CD4-positive, alpha-beta T cell treated with Interferon gamma for 1 hour (primary cell): Measurements from ENCODE around the gene GPI.
A peak's percentile ranks its signal among the peaks of the same experiment; 100 is the strongest.
"Not testable (repeated sequence)": the region's sequence is repeated elsewhere in the genome, so short reads cannot be mapped to it uniquely, and the experiment has no call there.

ENCODE experiments used
- DNase-seq: peaks from one replicate; pipeline ENCODE4 v3.0.0-alpha.2; 2020

GPI gene

DNA sequence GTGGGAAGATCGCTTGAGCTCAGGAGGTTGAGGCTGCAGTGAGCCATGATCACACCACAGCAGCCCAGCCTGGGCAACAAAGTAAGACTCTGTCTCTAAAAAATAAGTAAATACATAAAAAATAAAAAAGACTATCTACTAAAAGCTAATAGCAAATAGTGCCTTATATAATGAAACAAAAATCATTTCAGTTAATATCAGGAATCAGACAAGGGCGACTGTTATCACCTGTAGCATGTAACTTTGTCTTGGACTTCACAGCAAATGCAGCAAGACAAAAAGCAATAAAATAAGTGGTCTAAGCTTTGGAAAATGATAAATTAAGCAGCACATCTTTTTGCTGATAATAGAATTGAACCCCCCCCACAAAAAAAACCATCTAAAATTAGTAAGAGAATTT, 21.2 kb upstream of the GPI start:
- DNase-seq: no peak

DNA sequence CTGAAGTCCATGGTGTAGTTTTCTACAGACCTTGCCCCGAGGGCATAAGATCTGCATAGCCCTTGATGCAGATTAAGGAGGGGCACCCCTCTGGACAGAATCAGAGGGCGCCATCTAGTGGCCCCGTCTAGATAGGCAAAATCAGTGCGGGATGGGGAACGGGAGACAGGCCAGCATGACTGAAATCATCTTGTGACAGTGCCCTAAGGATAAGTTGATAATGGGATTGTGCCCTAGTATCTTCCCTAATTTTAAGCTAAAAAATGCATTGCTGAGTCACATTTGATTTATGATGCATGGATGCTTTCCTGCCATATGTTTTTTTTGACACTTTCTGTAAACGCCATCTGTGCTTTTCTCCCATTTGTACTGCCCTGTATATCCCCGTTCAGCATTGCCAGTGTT, 19.0 kb upstream of the GPI start:
- DNase-seq: peak; percentile 53

DNA sequence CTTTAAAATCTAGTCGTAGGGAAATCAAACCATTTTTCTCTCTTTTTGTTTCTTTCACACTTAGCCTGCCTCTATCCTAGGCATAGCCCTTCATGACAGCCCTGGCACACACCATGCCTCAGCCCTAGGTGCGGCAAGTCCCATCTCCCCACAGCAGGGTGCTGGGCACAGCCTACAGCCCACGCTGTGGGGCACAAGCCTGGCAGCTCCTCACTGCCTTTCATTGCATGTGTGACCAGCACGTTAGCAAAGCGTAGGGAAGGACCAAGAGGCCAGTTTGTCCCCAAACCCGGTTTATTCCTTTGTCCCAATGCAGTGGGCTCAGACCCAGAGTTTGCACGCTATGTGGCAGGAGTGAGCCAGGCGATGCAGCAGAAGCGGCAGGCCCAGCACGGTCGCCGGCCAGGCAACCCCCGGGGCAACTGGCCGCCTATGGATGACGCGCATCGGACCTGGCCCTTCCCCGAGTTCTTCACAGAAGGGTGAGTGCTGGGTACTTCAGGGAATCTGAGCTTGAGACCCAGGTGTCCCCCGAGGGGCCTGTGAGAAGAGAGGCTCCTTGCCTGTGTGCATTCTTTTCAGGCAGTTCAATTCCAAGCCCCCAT, 17.3 kb upstream of the GPI start:
- DNase-seq: no peak

DNA sequence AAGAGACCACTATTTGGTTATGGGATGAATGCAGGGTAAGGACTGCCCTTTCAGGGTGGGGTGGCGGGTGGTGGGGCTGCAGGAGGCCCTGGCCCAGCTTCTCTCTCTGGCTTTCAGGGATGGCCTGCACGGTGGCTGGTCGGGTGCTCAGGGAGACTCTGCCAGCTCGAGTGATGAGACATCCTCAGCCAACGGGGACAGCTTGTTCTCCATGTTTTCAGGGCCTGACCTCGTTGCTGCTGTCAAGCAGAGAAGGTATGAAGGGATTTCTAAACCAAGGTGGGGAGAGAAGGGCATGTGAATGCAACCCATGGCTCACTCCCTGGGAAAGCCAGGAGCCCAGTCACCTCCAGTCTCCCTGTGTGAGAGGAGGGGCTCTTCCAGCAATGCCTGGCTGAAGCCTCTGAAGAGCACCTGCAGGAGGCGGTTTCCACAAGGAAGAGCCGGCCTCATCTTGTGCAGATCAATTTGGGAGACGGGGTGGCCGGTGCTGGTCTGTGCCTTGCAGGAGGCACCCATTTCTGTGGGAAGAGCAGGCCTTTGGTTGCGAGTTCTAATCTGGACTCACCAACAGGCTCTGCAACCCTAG, 16.0 kb upstream of the GPI start:
- no peak for DNase-seq

DNA sequence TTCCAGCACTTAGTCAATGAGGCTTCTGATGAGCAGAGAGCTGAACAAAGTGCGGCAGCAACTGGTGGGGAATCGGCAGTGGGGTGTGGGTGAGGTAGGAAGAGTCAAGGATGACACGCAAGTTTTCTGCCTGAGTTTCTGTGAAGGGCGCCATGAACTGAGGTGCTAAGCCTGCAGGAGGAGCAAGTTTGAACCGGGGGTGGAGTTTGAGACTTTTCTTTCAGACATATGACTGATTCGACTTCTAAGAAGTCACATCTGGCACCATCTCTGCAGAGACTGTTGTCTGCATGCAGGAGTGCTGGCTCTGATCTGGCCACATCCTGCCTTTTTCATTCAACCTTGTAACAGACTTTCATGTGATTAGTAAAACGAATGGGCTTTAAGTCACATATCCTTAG, 14.8 kb upstream of the GPI start:
- DNase-seq: peak; percentile 71

DNA sequence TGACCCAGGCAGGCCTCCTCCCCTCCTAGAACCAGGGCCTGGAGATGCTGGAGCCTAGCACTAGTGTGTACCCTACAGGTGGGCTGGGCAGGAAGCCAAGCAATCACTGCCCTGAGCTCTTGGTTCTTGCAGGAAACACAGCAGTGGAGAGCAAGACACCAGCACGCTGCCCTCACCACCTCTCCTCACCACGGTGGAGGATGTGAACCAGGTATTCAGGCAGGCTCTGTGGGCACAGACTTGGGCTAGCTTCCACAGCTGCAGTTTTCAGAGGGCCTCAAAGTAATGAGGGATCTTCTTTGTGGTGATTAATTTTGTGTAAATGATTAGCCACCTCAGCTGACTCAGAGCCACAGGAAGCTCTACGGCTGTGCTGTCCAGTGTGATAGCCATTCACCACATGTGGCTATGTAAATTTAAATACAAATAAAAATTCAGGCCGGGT, 13.6 kb upstream of the GPI start:
- no peak for DNase-seq

DNA sequence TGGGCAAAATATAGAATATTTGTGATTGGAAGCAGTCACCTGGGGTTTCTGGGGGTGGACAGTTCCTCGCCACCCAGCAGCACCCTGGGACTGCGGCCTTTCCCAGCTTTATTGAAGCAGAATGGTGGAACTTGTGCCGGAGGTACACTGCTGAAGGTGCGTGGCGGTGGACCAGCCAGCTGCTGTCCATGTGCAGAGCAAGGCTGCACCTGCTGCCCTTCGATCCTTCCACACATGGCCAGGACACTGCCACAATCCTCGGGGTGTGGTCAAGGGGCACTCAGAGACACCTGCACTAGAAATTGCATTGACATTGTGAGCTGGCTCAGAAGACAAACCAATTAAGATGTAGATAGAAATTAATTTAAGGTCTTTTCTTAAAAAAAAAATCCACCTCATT, 11.4 kb upstream of the GPI start:
- no peak for DNase-seq

DNA sequence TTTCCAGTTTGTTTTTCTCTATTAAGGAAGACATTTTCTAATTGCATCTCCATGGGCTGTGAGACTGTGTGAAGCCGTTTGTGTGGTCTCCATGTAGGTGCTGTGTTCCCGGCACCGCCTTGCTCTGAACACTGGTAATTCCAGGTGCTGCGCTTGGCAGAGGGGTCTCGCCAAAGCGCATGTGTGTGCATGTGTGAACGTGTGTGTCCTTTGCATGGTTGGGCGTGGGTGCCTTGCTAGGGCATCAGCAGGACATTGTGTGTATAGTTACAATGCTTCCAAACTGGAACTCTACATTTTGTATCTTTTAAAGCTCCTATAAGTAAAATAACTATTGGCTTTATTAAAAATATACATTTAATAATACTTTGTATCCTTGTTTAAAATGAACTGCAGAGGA, 9.8 kb upstream of the GPI start:
- DNase-seq: no peak

DNA sequence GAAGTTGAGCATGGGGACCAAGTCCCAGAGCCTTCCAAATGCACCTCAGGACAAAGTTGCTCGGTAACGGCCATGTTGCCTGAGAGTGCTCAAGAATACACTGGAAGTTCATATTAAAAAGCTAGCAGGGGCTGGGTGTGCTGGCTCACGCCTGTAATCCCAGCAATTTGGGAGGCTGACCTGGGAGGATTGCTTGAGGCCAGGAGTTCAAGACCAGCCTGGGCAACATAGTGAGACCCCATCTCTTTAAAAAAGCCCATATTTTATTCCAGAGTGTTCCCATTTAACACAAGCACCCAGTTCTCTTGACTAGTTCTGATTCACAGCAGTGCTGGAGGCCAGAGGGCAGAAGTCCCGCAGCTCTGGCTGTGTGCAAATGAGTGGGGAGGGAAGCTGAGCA, 8.1 kb upstream of the GPI start:
- DNase-seq: no peak

DNA sequence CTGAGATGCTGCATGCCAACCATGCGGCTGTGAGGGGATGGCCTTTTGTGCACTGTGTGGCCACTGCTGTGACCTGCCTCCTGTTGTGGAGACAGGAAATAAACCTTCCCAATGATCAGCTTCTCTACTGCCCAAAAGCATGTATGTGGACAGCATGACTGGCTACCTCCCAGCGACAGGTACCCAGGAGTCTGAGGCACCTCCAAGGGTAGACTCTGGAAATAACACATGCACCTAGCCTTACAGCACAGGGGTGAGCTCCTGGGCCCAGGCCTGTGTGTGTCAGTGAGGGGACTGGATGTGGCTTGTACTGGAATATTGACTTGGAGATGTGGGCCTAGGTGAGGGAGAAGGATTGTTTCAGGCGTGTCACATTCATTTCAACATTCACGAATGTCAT, 7.6 kb upstream of the GPI start:
- no peak for DNase-seq

DNA sequence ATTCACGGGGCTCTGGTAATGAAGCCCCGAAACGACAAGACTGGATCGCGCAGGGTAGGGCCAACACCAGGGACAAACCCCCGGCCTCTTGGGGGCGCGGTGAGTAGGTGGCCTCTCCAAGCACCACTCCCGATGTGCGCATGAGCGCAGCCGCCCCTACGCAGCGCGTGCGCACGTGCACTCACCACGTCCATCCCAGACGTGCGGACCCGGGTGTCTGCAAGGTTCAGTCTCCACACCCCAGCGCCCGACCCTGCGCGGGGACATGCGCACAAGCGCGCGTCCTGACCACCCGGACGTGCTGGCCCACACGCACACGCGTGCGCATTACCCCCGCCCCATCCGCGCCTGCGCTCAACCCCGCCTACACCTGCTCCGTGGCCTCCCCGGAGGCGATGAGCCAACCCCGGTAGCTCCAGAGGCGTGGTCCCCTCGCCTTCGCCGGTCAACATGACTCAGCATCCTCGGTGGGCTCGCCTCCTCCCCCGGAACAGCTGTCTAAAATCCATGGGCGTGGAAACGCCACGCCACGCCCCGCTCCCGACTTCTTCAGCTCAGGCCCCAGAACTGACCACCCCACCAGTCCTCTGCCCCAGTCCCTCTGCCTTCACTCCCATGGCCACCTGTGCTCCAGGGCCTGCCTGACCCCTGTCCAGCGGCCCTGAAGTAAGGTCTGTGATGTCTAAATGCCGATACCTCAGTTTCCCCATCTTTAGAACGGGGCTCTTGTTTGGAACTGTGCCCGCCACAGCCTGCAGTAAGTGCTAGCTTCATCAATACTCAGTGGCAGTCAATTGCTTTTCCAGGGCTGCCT, 5.6 kb upstream of the GPI start:
- peak; percentile 98 for DNase-seq

DNA sequence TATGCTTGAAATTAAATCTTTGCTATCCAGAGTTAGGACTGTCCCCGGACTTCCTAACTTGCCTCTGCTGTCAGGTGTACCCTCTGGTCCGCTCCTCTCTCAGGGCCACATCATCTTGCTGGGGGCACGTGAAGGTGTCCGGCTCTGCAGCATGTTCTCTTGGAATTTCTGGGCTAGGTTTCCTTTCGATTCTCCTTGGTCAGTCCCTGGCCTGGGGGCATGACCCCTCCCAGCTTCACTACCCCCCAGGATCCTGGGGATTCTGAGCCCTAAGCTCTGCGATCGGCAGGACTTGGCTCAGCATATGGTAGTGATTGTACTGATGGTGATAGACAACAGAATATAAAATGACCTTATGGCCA, 5.1 kb upstream of the GPI start:
- DNase-seq: no peak

DNA sequence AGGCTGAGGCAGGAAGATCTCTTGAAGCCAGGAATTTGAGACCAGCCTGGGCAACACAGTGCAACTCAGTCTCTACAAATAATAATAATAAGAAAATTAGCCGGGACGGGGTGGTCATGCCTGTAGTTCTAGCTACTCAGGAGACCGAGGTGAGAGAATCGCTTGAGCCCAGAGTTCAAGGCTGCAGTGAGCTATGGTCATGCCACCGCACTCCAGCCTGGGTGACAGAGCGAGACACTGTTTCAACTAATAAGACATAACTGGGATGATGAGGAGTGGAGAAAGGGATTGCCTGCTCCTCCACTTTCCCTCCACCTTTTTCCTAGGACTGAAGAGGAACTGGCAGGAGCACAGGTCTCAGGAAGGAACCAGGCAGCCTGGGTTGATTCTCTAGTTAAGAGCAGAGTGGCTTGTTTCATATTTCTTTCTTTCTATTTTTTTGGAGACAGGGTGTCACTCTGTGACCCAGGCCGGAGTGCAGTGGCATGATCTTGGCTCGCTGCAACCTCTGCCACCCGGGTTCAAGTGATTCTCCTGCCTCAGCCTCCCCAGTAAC, 4.6 kb upstream of the GPI start:
- no peak for DNase-seq

DNA sequence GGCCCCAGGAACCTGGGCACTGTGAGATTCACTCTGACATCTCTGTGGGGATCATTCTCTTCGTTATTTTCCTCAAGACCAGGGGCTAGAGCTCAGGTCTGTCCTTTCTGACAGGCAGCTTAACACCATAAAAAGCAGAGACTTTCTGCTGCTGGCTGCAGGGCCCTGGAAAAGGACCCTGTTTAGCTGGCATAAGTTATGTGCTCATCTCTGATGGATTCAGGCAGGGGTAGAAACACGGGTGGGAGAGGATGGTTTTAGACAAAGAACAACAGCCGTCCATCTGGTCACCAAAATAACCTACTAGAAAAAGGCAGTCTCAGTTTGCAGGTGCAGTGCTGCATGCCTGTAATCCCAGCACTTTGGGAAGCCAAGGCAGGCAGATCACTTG, 2.3 kb upstream of the GPI start:
- DNase-seq: no peak

DNA sequence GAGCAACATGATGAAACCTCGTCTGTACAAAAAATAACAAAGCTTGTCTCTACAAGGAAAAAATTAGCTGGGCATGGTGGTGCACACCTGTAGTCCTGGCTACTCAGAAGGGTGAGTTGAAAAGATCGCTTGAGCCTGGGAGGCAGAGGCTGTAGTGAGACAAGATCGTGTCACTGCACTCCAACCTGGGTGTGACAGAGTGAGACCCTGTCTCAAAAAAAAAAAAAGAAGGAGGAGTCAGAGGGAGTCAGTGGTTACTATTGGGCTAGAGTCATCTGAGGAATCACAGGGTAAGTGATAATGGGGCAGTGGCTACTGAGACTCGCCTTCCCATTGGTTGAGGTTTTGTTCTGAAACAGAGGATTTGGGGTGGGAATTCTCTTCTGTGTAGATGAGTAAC, 1.9 kb upstream of the GPI start:
- no peak for DNase-seq

DNA sequence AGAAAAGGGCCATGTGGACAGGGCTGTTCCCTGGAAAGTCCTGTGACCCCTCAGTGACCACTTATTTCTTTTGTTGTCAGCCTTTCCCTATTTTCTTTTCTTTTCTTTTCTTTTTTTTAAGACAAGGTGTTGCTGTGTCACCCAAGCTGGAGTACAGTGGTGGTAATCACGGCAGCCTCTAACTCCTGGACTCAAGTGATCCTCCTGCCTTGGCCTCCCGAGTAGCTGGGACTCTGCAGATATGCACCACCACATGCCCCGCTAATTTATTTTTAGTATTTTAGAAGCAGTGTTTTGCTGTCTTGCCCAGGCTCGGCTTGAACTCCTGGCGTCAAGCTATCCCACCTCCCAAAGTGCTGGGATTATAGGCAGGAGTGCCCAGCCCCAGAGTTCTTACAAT, 1.1 kb upstream of the GPI start:
- DNase-seq: no peak

DNA sequence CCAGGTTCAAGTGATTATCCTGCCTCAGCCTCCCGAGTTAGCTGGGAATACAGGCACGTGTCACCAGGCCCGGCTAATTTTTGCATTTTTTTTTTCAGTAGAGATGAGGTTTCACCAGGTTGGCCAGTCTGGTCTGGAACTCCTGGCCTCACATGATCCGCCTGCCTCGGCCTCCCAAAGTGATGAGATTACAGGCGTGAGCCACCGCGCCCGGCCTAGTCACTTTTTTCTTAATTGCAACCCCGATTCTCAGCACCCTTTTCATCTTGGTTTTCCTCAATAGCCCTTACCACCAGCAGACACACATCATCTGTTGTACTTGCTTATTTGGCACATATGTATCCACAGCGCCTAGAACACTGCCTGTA, 550 bp upstream of the GPI start:
- DNase-seq: no peak

DNA sequence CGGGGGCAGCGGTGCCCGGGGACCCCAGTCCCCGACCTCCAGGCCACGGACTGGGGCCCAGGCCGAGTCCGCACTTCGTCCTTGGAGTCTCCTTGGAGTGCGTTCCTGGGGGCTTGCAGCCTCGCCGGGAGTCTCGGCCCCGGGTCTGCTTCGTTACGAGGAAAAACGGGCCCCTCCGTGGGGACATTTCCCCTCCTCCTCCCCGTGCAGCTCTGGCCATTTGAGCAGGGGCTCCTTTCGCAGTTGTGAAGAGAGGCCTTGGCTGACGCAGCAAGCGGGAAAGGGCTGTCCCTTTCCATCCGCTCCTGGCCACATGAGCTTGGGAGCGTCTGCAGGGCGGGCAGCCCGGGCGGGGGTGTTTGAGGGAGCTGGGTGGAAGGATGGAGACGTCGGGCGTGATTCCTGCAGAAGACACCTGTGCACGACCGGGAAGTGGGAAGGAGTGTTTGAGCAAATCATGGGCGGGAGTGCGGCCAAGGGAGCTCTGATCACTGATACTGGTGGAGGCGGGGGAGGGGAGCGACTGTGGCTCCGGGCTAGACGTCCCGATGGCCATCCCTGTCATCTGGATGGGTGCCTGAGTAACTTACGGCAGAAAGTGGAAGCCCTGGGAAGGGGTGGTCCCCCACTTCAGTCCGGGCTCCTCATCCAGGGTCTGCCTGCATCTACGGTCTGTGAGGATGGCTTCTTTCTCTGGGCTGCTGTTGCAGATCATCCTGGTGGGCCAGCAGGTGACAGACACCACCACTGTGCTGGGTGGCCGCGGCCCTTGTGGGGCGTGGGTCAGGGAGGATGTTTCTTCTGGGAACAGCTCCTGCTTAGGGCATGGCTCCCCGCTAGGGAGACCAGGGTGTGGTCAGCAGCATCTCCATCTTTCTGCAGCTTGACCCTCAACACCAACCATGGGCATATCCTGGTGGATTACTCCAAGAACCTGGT, 736 bp downstream of the GPI start:
- no peak for DNase-seq

DNA sequence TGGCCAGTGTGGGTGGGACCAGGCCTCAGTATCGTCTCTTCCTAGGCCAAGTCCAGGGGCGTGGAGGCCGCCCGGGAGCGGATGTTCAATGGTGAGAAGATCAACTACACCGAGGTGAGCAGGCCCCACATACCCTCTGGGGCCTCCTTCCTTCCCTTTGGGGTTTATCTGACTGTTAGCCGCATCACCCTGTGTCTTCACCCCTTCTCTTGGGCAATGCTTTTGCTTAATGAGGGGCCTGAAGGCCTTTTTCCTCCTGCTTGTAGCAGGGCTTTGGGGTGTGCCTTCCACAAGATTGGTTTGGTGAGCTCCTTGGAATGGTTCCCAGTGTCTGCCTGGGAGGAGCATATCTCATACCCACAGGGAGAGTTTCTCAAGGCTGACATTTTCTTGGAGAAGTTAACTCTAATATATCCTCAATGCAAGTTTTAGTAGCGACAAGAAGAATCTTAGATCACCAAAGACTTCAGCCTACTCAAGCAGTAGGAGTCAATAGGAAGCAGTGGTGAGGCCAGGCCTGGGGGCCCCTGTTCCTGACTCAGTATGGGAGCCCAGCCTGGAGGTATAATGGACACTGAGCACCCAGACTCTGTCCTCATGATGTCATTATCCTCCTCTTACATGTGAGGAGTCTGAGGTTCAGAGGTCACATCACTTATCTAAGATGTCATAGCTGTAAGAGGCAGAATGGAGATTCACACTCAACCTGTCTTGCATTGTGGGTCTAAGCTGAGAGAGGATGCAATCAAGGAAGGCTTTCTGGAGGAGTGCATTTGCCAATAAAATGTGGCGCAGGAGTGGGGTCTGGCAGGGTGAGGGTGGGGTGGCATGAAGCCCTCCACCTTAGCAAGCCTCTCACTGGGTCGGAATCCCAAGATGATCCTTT, 2.0 kb downstream of the GPI start:
- no peak for DNase-seq

DNA sequence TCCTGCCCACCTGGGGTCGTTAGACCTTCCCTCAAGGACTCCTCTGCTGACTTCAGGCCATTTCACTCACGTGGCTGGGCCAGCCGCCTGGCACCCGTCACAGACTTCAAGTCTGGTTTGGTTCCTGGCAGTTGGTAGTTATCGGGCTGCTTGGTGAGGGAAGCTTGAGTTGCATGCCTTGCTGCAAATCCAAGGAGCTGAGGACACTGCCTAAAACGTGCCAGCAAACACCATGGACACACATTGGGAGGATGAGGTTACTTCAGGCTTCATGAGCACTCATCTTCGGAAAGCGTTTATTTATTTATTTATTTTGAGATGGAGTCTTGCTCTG, 2.6 kb downstream of the GPI start:
- DNase-seq: no peak

DNA sequence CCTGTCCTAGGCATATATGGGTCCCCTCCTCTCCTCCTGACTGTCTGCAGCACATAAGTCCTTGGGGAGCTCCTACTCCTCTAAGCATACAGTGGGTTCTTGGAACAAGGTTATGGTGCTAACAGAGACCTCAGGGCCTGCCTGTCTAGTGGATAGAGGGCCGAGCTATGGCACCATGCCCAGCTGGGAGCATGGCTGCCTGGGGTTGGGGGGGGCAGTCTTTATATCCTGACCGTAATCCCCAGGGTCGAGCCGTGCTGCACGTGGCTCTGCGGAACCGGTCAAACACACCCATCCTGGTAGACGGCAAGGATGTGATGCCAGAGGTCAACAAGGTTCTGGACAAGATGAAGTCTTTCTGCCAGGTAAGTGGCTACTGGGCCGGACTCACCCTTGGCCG, 3.3 kb downstream of the GPI start:
- DNase-seq: no peak

DNA sequence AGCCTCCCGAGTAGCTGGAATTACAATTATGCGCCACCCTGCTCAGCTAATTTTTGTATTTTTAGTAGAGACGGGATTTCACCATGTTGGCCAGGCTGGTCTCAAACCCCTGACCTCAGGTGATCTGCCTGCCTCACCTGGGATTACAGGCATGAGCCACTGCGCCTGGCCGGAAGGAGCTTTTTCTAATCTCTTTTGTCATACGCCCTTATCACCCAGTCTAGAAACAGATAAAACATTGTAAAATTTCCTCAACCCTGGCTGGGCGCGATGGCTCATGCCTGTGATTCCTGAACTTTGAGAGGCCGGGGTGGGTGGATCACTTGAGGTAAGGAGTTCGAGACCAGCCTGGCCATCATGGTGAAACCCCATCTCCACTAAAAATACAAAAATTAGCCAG, 4.2 kb downstream of the GPI start:
- DNase-seq: not testable (repeated sequence)
